OCI-M2 (cell line): ENCODE results near the gene COPB2.

Experiments
- DNase-seq: peaks from one replicate; lab custom pipeline; 2025; ENCODE audit not compliant: unreplicated experiment; lab: John Stamatoyannopoulos, UW

COPB2 gene

GRCh38 chr3:139309880-139310279 lies 79.6 kb downstream of the COPB2 start:
- DNase-seq: no peak

GRCh38 chr3:139309061-139309591 lies 80.3 kb downstream of the COPB2 start:
- no peak for DNase-seq

- DNase-seq: no peak
Measured at GRCh38 chr3:139308560-139308959, 80.9 kb downstream of the COPB2 start.

GRCh38 chr3:139307601-139308555 lies 81.6 kb downstream of the COPB2 start:
- DNase-seq: no peak
